Endothelial cell of umbilical vein (primary cell): ENCODE results near the gene SRCAP. TPM values are rescaled to one million over a fixed set of nuclear protein-coding genes. Genes with fewer than 3 reads are reported as not detected.

Experiments used
- BruUV-seq: library from RNA; stranded (reverse); fragments of 400-500 nt; replicated peaks from 2 replicates; lab custom pipeline; 2021; lab: Mats Ljungman, UMichigan
- CTCF ChIA-PET: fragments of 300-600, 350-600 bp; sonication (Branson Sonifier 250); formaldehyde crosslinking; loops from one replicate; lab custom pipeline; 2021; ENCODE audit warnings: antibody characterized with exemption, inconsistent platforms; lab: Charles Lee
- POLR2A ChIA-PET: fragments of 300-600, 350-600 bp; sonication (Branson Sonifier 250); formaldehyde crosslinking; loops from one replicate; lab custom pipeline; 2021; ENCODE audit warnings: antibody characterized with exemption, inconsistent platforms; lab: Charles Lee
- DNase-seq: peaks from one replicate; pipeline ENCODE4 v3.0.0-alpha.2; 2011; ENCODE audit warnings: low read depth, low spot score
- FAIRE-seq: peaks from 2 replicates; lab custom pipeline; 2011; peaks lifted over from hg19 to GRCh38; lab: Jason Lieb, UNC
- H2AFZ ChIP-seq: 2 replicates; pipeline ENCODE4 v1.6.0; 2012; ENCODE audit warnings: low read depth, low read length, control low read depth, inconsistent platforms
- H3K27ac ChIP-seq: 2 replicates; pipeline ENCODE4 v1.5.1; 2011; ENCODE audit warnings: low read depth, mild to moderate bottlenecking, control low read depth, low read length, moderate library complexity; ENCODE audit not compliant: insufficient read depth
- H3K27me3 ChIP-seq, 2 experiments: 2 replicates each; pipeline versions ENCODE4 v1.6.0 to v1.6.1; 2011; ENCODE audit warnings: low read length in 2 of 2, mixed read lengths in 1 of 2; ENCODE audit not compliant: control insufficient read depth in 2 of 2, insufficient read depth in 2 of 2
- H3K36me3 ChIP-seq, 2 experiments: 2 replicates in 1 of 2; 3 replicates in 1 of 2; pipeline ENCODE4 v1.5.1; 2011; ENCODE audit warnings: low read length in 2 of 2, mild to moderate bottlenecking in 1 of 2, moderate library complexity in 1 of 2; ENCODE audit not compliant: control insufficient read depth in 2 of 2, insufficient read depth in 2 of 2; ENCODE audit errors: extremely low read depth in 1 of 2
- H3K4me1 ChIP-seq: 3 replicates; pipeline ENCODE4 v1.5.1; 2011; ENCODE audit warnings: mild to moderate bottlenecking, low read length; ENCODE audit not compliant: control insufficient read depth, insufficient read depth; ENCODE audit errors: extremely low read depth
- H3K4me2 ChIP-seq: 2 replicates; pipeline ENCODE4 v1.6.1; 2011; ENCODE audit warnings: low read length, control low read depth, mixed read lengths; ENCODE audit not compliant: insufficient read depth
- H3K4me3 ChIP-seq, 3 experiments: fragments of 200-600 bp in 1 of 3; sonication (generic), shearing (Covaris generic) in 1 of 3; replicated peaks in 1 of 3; 2 replicates each; pipeline ENCODE4 v1.5.1; 2011 to 2016; ENCODE audit warnings: control low read depth in 3 of 3, low read length in 3 of 3, mild to moderate bottlenecking in 2 of 3, inconsistent platforms in 1 of 3, low read depth in 1 of 3, moderate library complexity in 1 of 3; ENCODE audit not compliant: insufficient read depth in 1 of 3
- H3K79me2 ChIP-seq: 2 replicates; pipeline ENCODE4 v1.6.0; 2012; ENCODE audit warnings: low read length, inconsistent platforms; ENCODE audit not compliant: control insufficient read depth, insufficient read depth
- H3K9ac ChIP-seq: replicated peaks from 2 replicates; pipeline ENCODE3; 2011; ENCODE audit warnings: low read length, control low read depth; ENCODE audit not compliant: insufficient read depth; ENCODE audit errors: extremely low read depth
- H3K9me1 ChIP-seq: replicated peaks from 3 replicates; pipeline ENCODE4 v1.6.0; 2011; ENCODE audit warnings: mild to moderate bottlenecking, low read length; ENCODE audit not compliant: control insufficient read depth, insufficient read depth; ENCODE audit errors: extremely low read depth
- H3K9me3 ChIP-seq: replicated peaks from 2 replicates; pipeline ENCODE4 v1.5.1; 2012; ENCODE audit warnings: low read length, inconsistent platforms; ENCODE audit not compliant: control insufficient read depth, insufficient read depth
- H4K20me1 ChIP-seq: replicated peaks from 2 replicates; pipeline ENCODE3; 2011; ENCODE audit warnings: mild to moderate bottlenecking, low read length; ENCODE audit not compliant: control insufficient read depth, insufficient read depth; ENCODE audit errors: extremely low read depth
- CTCF ChIP-seq, 2 donors: IDR thresholded peaks; 1 replicate in 1 of 2; 2 replicates in 1 of 2; pipeline ENCODE4 v1.5.1; 2011; ENCODE audit warnings: low read length in 2 of 2, mild to moderate bottlenecking in 2 of 2, moderate library complexity in 2 of 2, control low read depth in 1 of 2, inconsistent platforms in 1 of 2, low read depth in 1 of 2; ENCODE audit not compliant: insufficient read depth in 1 of 2; ENCODE audit errors: extremely low read depth in 1 of 2
- EZH2 ChIP-seq: IDR thresholded peaks from 2 replicates; pipeline ENCODE4 v1.6.1; 2012; ENCODE audit warnings: borderline replicate concordance, low read depth, mild to moderate bottlenecking, moderate library complexity, low read length, inconsistent platforms; ENCODE audit not compliant: severe bottlenecking
- FOS ChIP-seq: IDR thresholded peaks from 2 replicates; pipeline ENCODE4 v1.6.1; 2011; ENCODE audit warnings: mild to moderate bottlenecking, low read length, moderate library complexity, borderline replicate concordance; ENCODE audit not compliant: insufficient read depth
- GATA2 ChIP-seq: IDR thresholded peaks from 2 replicates; pipeline ENCODE4 v1.7.0; 2011; ENCODE audit warnings: low read depth, mild to moderate bottlenecking, moderate library complexity, mixed read lengths, low read length; ENCODE audit not compliant: insufficient read length, insufficient read depth
- JUN ChIP-seq: IDR thresholded peaks from 2 replicates; pipeline ENCODE4 v1.6.1; 2011; ENCODE audit warnings: borderline replicate concordance, low read depth; ENCODE audit not compliant: insufficient read length, insufficient read depth
- MAX ChIP-seq: IDR thresholded peaks from 2 replicates; pipeline ENCODE4 v1.6.1; 2011; ENCODE audit not compliant: insufficient read depth, insufficient read length
- MYC ChIP-seq: IDR thresholded peaks from one replicate; pipeline ENCODE4 v1.6.1; 2011; ENCODE audit warnings: mild to moderate bottlenecking, low read depth, low read length
- POLR2A ChIP-seq: IDR thresholded peaks from 2 replicates; pipeline ENCODE4 v1.6.1; 2012; ENCODE audit warnings: low read depth, mild to moderate bottlenecking, control low read depth, low read length
- POLR2AphosphoS5 ChIP-seq: IDR thresholded peaks from 2 replicates; pipeline ENCODE4 v1.6.1; 2012; ENCODE audit warnings: low read depth, mild to moderate bottlenecking, control low read depth, low read length, moderate library complexity; ENCODE audit not compliant: insufficient read depth
- dilution Hi-C: fragments of 300-500 bp; cut with MboI; formaldehyde crosslinking; loops from one replicate; pipeline ENCODE4 v1.15.0; 2019; ENCODE audit warnings: low sequenced_read_pairs; ENCODE audit not compliant: extremely low pct_ligation_motif_present
- intact Hi-C: fragments of 100-400 bp; cut with micrococcal nuclease; formaldehyde crosslinking; loops from one replicate; pipeline ENCODE4 v1.10.0; 2022
- polyA plus RNA-seq, 4 experiments: library from polyadenylated mRNA; depleted of rRNA in 3 of 4; stranded (reverse) in 3 of 4; unstranded in 1 of 4; fragments of >200 nt; gene quantifications; 2 replicates each; pipeline versions ENCODE4 v1.2.1 to v1.2.3, GENCODE V29; 2011 to 2012; ENCODE audit warnings: missing spikeins in 1 of 4
- total RNA-seq: library from RNA; stranded (reverse); gene quantifications from 2 replicates; pipeline ENCODE4 v1.2.3, GENCODE V29; 2021

SRCAP gene
- total and polyA plus RNA-seq, 2 donors (not counting 3 experiments of a cell fraction or from before 2014, with no cell fraction given) = 11.0 to 77.7 TPM

GRCh38 chr16:30761427-30761927, 62.5 kb downstream of the SRCAP start:
- H3K36me3 ChIP-seq = peaks cover 11 to 31% of the 10 kb centered on the region in 2 experiments
- peak overlapping the region; percentile 3 for H3K9ac ChIP-seq
- DNase-seq (peak; percentile 41), FAIRE-seq (peak; percentile 73)
- peak overlapping the region; percentile 58 for H2AFZ ChIP-seq
- CTCF ChIA-PET = interaction anchor here (1.0 kb wide), 1 partner anchor 9 kb away, joined by 3 read pairs; no protein-coding TSS in a partner anchor
- TF ChIP-seq EZH2 (no peak), JUN (no peak), CTCF (IDR thresholded peaks at IDR 0.05; ENCODE audit: extremely low read depth in 1 of 2, insufficient read depth in 1 of 2, low read depth in 1 of 2, low read length in 2 of 2) (no peak), POLR2A (peak; percentile 19), GATA2 (no peak), POLR2AphosphoS5 (peak; percentile 38), MAX (no peak), FOS (no peak), MYC (no peak)
- H3K4me3 ChIP-seq = peak overlapping the region; percentile 2 to 75 (median 43)
- no peaks in the 10 kb centered on the region for H4K20me1 ChIP-seq
- no peaks in the 10 kb centered on the region for H3K27me3 ChIP-seq
- dilution Hi-C loops (no loop called here), intact Hi-C loops (loop anchor here (5.0 kb wide), 1 partner anchor 161 kb away; the partner anchor contains the start of gene FBXL19)
- H3K9me3 ChIP-seq = no peaks in the 10 kb centered on the region
- peaks cover 15% of the 10 kb centered on the region for H3K4me1 ChIP-seq
- no peaks in the 10 kb centered on the region for H3K9me1 ChIP-seq
- H3K4me2 ChIP-seq = peak overlapping the region; percentile 67
- no TSS peak for BruUV-seq
- POLR2A ChIA-PET = no interaction called here
- peak overlapping the region; percentile 30 for H3K27ac ChIP-seq
- H3K79me2 ChIP-seq = peaks cover 22% of the 10 kb centered on the region
